ENCODE data around the gene SHOC2. TPM values are rescaled to one million over a fixed set of nuclear protein-coding genes. Genes with fewer than 3 reads are reported as not detected.

The SHOC2 gene
- total and polyA plus RNA-seq, 9 of the 15 experiments (the other 6 are each of a cell fraction or from before 2014, with no cell fraction given): 9.2 to 17.5 (median 14.9) TPM

DNA sequence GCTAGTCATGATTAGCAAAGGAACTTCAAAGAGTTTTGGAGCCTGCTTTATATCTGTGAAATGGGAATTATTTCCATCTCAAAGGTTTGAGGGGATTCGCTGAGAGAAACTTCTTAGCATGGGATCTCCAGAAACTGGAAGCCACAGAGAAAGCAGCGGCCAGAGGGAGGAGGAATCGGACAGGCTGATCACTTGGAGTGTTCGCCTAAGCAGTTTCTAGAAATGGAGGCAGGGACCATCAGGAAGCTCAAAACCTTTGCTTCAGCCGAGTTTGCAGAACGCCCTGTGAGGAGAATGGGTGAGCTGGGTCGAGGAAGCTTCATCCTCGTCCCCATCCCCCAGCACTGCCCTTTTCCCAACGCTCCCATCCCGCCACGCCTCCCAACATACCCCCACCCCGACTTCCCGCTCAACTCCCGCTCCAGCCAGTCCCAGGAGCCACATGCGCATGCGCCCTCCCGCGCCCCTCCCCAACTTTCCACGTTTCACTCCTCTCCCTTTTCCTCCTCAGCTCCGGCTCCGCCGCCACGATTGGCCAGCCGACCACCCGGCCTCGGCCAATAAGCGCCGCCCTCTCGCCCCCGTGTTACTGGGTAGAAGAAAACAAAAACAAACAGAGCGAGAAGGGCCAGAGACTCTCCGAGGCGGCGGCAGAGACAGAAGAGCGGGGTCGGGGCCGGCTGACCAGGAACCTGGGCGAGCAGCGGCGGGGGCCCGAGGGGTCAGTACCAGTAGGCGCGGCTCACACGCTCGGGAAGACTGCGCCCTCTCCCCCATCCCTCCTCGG is 47.9 kb upstream of the SHOC2 start, which contains the start of gene PDCD4 (continued):
- TF ChIP-seq SREBF2 (CRISPR knock-in tag; IDR thresholded peaks at IDR 0.05) (no peak), POLR2AphosphoS5 (IDR thresholded peaks at IDR 0.05; ENCODE audit: control insufficient read depth, insufficient read depth, low read depth, low read length) (peak; percentile 73), POLR2H (tag; IDR thresholded peaks at IDR 0.05; ENCODE audit: low read depth) (peak; percentile 73), ARID3A (IDR thresholded peaks at IDR 0.05; ENCODE audit: borderline replicate concordance, low read depth, low read length) (no peak), RAD51 (IDR thresholded peaks at IDR 0.05; ENCODE audit: borderline replicate concordance, low read depth) (0 out of 2 replicates have a peak, but pooled peaks have one; percentile 16), NFXL1 (CRISPR knock-in tag; IDR thresholded peaks at IDR 0.05) (no peak), PRPF4 (IDR thresholded peaks at IDR 0.05; ENCODE audit: insufficient read depth, low read depth, low read length, poor library complexity, severe bottlenecking) (no peak), ZBTB2 (IDR thresholded peaks at IDR 0.05) (peak; percentile 95), U2AF2 (optimal IDR thresholded peaks at IDR 0.05; ENCODE audit: low read depth, low read length) (no peak), ZC3H11A (IDR thresholded peaks at IDR 0.05; ENCODE audit: low read depth, low read length) (0 out of 2 replicates have a peak, but pooled peaks have one; percentile 1), MBD2 (IDR thresholded peaks at IDR 0.05; ENCODE audit: borderline replicate concordance, low read depth) (no peak; the same call in 1 of the 2 replicates)
- TF ChIP-seq, protein P1, sequence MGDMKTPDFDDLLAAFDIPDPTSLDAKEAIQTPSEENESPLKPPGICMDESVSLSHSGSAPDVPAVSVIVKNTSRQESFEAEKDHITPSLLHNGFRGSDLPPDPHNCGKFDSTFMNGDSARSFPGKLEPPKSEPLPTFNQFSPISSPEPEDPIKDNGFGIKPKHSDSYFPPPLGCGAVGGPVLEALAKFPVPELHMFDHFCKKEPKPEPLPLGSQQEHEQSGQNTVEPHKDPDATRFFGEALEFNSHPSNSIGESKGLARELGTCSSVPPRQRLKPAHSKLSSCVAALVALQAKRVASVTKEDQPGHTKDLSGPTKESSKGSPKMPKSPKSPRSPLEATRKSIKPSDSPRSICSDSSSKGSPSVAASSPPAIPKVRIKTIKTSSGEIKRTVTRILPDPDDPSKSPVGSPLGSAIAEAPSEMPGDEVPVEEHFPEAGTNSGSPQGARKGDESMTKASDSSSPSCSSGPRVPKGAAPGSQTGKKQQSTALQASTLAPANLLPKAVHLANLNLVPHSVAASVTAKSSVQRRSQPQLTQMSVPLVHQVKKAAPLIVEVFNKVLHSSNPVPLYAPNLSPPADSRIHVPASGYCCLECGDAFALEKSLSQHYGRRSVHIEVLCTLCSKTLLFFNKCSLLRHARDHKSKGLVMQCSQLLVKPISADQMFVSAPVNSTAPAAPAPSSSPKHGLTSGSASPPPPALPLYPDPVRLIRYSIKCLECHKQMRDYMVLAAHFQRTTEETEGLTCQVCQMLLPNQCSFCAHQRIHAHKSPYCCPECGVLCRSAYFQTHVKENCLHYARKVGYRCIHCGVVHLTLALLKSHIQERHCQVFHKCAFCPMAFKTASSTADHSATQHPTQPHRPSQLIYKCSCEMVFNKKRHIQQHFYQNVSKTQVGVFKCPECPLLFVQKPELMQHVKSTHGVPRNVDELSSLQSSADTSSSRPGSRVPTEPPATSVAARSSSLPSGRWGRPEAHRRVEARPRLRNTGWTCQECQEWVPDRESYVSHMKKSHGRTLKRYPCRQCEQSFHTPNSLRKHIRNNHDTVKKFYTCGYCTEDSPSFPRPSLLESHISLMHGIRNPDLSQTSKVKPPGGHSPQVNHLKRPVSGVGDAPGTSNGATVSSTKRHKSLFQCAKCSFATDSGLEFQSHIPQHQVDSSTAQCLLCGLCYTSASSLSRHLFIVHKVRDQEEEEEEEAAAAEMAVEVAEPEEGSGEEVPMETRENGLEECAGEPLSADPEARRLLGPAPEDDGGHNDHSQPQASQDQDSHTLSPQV (IDR thresholded peaks at IDR 0.05): peak; percentile 44; the same call in 1 of the 2 replicates
- TF ChIP-seq, protein P2, sequence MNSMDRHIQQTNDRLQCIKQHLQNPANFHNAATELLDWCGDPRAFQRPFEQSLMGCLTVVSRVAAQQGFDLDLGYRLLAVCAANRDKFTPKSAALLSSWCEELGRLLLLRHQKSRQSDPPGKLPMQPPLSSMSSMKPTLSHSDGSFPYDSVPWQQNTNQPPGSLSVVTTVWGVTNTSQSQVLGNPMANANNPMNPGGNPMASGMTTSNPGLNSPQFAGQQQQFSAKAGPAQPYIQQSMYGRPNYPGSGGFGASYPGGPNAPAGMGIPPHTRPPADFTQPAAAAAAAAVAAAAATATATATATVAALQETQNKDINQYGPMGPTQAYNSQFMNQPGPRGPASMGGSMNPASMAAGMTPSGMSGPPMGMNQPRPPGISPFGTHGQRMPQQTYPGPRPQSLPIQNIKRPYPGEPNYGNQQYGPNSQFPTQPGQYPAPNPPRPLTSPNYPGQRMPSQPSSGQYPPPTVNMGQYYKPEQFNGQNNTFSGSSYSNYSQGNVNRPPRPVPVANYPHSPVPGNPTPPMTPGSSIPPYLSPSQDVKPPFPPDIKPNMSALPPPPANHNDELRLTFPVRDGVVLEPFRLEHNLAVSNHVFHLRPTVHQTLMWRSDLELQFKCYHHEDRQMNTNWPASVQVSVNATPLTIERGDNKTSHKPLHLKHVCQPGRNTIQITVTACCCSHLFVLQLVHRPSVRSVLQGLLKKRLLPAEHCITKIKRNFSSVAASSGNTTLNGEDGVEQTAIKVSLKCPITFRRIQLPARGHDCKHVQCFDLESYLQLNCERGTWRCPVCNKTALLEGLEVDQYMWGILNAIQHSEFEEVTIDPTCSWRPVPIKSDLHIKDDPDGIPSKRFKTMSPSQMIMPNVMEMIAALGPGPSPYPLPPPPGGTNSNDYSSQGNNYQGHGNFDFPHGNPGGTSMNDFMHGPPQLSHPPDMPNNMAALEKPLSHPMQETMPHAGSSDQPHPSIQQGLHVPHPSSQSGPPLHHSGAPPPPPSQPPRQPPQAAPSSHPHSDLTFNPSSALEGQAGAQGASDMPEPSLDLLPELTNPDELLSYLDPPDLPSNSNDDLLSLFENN (IDR thresholded peaks at IDR 0.05; ENCODE audit: low read depth in 2 of 2, low read length in 2 of 2): no peak

Measured in K562 (cell line).